NCI-H1417 (cell line): ENCODE measurements around the gene SNAI3.
A peak's percentile ranks its signal among the peaks of the same experiment; 100 is the strongest.

Source experiments
- DNase-seq, 3 experiments: peaks; one replicate each; lab custom pipeline; 2025; lab: John Stamatoyannopoulos, UW

Gene SNAI3

DNA sequence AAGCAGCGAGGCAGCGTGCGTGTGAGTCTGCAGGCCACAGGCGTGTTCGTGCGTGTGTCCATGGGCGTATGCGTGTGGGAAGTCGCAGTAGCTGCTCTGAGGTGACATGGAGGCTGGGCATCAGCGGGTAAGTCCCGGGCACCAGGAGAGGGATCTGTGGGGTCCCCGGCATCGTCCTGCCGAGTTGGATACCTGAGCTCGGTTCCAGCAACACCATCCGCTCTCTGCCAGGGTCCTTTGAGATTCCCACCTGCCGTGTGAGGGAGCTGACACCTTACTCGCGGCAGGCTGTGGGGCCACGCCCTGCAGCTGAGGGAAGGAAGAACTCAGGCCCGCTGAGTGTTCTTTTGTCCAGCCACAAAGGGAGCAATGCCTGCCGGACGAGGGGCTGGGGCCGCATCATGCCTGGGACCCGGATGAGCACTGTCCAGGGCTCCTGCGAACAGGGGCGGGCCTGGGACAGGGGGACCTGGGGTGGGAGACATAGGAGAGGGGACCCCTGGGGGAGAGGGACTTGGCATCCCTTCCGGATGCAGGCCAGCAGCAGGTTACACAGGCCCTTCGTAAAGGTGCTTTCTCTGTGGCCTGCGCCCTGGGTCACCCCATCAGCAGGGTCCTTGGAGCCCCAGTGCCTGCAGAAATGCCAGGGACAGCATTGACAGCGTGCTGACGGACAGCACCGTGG, 5.0 kb upstream of the SNAI3 start:
- DNase-seq, result peak in 1 of 3 experiments; percentile 8

DNA sequence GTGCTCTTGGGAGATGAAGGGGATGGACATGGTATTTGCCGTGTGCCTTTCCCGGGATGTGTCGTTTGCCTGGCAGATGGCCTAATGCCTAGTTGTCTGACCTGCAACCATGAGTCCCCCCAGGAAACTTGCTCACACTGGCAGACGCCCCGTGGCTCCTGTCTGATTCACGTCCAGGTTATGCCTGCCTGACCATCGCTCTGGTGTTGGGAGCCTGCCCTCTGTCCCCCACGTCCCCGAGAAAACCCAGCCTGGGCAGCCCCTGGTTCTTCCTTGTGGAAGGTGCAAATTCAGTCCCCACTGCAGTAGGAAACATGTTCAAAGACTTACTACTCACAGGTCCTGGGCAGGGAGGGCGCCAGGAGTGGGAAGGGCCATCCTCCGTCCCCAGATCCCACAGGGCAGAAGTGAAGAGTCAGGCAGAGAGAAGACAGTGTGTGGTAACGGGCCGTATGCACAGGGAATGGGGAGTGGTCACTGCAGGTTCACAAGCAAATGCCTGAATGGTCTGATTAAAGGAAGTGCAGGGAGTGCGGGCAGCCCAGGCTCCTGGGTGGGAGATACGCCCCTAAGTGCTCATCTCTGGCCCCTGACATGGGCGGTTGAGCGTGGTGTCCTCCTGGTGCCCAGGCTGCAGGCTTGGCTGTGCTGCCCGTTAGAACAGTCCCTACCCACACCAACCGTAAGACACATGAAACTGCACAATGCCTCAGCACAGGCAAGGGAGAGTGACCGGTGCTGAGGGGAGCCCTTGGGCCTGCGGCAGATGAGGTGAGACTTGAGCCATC, 4.2 kb upstream of the SNAI3 start:
- DNase-seq, result no peak

DNA sequence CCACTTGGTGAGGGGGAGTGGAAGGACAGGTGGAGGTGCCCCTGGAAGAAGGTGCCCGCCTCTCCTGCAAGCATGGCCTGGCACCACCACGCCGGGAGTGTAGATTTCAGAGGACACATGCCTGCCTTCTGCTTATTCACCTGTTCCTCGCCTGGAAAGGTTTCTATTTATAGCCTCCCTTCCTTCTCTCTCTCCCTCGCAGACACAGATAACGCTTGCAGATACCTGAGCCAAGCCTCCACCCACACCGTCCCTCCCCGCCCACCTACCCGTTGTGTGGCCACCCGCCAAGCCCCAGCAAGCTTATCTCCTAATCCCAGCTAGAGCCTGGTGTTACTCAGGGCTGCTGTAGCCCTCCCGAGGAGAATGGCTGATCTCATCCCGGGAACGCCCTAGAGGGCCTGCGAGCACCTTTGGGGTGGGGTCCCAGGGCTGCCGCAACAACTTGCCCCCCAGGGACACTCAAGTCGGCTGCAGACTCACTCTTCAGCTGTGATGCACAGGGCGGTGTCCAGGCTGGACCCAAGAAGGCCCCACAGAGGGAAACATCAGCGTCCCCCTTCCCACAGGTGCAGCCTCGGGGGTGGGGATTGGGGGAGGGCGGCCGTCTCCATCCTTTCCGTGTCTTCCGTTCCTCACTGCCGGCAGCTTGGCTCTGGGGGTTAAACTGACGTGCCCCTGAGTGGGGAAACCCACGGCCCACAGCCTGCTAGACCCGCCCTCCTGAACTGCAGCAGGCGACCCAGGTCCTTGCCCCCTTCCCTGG, 1.9 kb upstream of the SNAI3 start:
- peak in 2 of 3 experiments; percentile 39 to 78 for DNase-seq

- no peak for DNase-seq
These were observed 1.3 kb upstream of the SNAI3 start for GRCh38 chr16:88687676-88688012.

DNA sequence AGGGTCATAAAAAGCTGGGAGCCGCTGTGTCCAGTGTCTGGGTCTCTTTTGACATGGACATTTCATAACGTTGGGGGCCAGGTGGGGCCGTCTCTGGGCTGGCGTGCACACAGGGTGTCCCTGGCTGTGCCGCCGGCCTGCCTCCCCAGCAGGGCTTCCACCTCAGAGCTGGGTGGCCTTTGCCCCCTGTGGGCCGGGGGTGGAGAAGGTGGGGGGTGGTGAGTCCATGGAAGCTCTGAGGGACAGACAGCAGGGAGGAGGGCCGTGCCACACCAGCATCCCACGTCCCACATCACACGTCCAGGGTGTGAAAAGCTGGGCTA, 908 bp upstream of the SNAI3 start:
- no peak for DNase-seq

DNA sequence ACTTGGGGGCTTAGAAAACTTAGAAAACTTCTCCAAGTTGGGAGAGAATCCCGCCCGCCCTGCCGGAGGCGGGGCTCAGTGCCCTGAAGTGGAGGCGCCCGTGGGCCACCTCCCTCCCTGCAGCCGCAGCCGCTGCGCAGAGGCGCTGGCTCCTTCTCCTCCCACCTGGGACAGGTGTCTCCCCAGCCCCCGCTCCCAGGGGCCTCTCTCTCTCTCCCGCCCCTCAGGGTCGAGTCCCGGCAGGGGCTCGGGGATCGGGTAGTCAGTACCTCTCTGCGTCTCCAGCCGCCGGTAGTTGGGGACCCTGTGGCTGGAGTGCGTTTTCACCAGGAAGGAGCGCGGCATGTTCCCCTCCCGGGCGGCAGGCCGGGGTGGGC, 257 bp downstream of the SNAI3 start:
- DNase-seq, result peak in 1 of 3 experiments; percentile 38

DNA sequence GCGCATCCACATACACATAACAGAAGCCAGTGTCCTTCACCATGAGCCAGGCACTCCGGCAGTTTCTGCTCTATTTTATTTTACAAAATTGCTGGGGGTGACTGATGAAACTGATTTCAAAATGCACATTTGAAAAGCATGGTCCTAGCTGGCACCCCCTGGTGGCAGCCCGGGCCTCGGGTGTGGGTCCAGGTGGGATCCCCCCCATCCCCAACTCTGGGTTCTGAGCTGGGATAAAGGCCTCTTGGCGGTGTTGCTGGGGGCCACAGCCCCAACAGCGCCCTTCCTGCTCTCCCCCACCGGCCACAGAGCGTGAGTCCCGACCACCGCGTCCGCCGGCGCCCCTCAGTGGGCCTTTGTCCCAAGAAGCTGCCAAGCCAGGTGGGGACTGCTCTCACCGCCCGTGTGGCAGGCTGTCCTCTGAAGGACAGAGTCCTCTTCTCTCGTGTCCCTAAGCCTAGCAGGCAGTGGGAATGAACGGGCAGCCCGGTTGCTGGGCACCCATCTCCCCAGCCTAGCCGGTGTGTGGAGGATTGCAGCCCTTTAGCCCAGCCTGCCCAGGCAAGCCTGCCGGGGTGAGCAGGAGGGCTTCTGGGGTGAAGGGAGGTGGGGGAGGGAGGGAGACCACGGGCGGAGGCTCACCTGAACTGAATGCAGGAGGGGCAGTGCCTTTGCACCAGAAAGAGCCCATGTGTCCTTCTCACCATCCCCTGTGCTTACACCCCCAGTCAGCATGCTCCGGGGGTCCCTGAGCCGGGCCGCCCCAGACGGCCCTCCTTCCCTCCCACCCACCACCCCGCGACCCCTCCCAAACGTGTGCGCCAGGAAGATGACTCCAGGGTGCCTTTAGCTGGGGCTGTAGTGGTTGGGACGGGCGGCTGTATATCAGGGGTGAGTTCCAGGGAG, 898 bp downstream of the SNAI3 start:
- peak in 2 of 3 experiments; percentile 9 to 11 for DNase-seq

- no peak for DNase-seq
These were observed 1.6 kb downstream of the SNAI3 start for GRCh38 chr16:88684569-88685155.

GRCh38 chr16:88681709-88682451, 4.4 kb downstream of the SNAI3 start:
- no peak for DNase-seq

- DNase-seq, result no peak
These were observed 5.1 kb downstream of the SNAI3 start for GRCh38 chr16:88681084-88681680.

- no peak for DNase-seq
These were observed 5.7 kb downstream of the SNAI3 start for GRCh38 chr16:88680554-88681083.

- no peak for DNase-seq
These were observed 7.9 kb downstream of the SNAI3 start for GRCh38 chr16:88678224-88678979.

DNA sequence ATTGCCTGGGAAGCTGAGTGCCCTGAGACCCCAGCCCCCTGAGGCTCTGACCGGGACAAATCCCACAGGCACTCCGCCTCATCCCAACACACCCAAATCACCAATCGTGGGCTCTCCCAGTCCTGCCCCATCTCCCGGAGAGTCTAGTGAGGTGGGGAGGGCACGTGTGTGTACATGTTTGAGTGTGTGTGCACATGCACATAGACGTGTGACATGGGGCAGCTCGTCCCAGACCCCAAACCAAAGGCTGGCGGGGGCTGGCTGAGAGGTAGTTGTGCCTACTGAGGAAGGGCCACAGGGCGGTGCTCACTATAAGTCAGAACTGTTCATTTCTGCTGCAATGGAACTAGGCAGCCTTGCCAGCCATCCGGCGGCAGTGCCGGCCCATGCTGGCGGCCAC, 8.6 kb downstream of the SNAI3 start:
- DNase-seq, result no peak

DNA sequence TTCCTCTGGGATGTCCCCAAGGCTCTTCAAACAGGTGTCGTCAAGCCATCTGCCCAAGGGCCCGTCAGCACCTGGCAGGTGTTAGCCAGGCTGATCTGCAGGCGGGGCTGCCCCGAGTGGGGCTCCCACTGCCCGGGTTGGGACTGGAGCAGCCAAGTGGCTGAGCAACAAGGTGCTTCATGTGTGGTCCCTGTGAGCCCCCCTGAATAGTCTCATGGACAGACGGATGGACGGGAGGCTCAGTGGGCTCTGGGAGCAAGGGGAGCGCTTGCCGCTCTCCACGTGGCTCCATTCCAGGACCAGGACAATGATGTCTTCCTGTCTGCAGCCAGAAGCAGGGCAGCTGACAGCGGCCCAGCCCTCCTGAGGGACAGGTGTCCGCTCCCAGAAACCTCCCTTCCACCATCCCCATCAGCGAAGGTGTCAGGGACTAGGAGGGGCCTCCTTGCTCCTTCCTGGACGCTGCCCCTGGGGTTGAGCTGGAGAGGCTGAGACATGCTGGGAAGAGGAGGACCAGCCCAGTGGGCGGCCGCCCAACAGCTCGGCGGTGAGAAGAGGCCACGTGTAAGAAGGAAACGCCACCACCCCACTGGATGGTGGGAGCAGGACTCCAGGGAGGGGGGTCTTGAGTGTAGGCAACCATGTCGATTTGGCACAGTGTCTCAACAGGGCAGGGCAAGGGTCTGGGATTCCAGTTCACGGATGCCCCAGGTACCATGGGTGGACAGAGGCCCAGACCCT, 9.6 kb downstream of the SNAI3 start:
- DNase-seq, result no peak

DNA sequence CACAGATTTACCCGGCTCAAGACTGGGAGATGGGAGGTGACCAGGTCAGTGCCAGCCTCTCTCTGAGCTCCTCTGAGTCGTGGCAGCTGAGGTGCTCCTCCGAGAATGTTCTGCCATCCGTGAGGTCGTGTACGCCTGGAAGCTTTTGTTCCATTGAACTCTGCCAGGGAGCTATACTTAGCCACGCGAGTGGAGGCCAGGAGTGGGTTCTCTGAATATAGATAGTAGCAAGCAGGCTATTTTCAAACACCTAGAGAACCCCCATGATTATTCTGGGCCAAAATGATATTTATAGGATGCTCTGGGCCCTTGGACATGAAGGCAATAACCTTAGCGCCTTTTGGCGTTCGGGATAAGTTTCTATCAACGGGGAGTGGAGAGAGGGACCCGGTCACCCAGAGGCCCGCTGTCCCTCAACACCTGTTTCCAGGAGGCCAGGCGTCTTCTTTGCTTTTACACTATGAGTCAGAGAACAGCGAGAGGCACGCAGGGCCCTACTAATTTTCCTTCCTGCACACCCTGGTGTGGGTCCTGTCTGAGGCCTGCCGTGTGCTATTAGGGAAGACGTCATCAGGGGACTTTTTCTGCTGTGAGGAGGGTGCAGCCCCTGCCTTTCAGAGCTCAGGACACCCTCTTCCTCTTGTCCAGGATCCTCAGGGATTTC, 12.5 kb downstream of the SNAI3 start:
- no peak for DNase-seq

GRCh38 chr16:88672776-88673175, 13.5 kb downstream of the SNAI3 start:
- DNase-seq, result no peak

DNA sequence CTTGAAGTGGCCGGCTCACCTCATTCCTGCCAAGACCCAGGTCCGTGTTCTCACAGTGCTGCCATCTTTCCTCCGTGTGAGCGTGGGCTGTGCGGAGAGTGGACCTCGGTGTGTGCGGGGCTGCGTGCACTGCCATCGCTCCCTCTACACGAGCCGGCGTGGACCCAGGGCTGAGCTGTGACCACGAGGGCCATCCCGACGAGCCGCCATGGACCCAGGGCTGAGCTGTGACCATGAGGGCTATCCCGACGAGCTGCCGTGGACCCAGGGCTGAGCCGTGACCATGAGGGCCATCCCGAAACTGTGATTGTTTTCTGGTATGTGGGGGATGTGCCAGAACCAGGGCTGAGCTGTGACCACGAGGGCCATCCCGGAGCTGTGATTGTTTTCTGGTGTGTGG, 14.5 kb downstream of the SNAI3 start:
- no peak for DNase-seq

DNA sequence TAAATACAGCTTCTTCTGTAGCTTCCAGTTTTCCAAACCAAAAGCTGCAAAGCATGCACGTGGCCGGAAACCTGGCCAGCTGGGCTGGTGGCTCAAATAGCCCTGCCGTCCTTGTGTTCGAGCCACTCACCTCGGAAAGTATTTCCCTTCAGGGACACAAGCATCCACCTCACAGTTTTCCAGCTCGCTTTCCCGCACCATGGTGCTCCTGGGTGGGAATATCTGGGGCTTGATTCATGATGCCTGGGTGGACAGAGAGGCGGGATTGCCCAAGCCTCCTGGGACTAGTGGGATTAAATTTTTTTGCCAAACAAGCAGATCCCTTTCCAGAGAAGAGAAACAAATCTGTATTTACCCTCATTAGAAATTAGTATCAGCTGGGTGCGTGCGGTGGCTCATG, 16.3 kb downstream of the SNAI3 start:
- DNase-seq, result no peak
